K562 (cell line): ENCODE data around the gene SAMD11. TPM values are rescaled to one million over a fixed set of nuclear protein-coding genes. Genes with fewer than 3 reads are reported as not detected.

Experiments
- AFF4 ChIP-seq: sonication (generic); formaldehyde crosslinking; IDR thresholded peaks from 2 replicates; pipeline ENCODE4 v1.8.0; 2023; ENCODE audit warnings: mild to moderate bottlenecking, missing genetic modification reagents
- BACH1 ChIP-seq: fragments of 200-800 bp; sonication (Bioruptor generic); IDR thresholded peaks from 2 replicates; pipeline ENCODE4 v1.6.1; 2016; ENCODE audit warnings: missing genetic modification characterization, missing compliant biosample characterization
- KDM4B ChIP-seq, 2 experiments: fragments of 450-650 bp in 1 of 2; sonication (generic) in 1 of 2; IDR thresholded peaks; 2 replicates each; pipeline ENCODE4 v1.6.1; 2016 to 2017; ENCODE audit warnings: borderline replicate concordance in 2 of 2, antibody characterized with exemption in 1 of 2, low read depth in 1 of 2, mild to moderate bottlenecking in 1 of 2
- MXI1 ChIP-seq: IDR thresholded peaks from 2 replicates; pipeline ENCODE4 v1.6.1; 2011; ENCODE audit warnings: low read depth, mild to moderate bottlenecking, improper control_type of control experiment, low read length
- NFATC3 ChIP-seq: fragments of 450-650 bp; IDR thresholded peaks from 2 replicates; pipeline ENCODE4 v1.6.1; 2017; ENCODE audit warnings: mild to moderate bottlenecking
- PHTF2 ChIP-seq: fragments of 250-450 bp; sonication (Bioruptor Pico); IDR thresholded peaks from 2 replicates; pipeline ENCODE4 v1.5.0; 2021; ENCODE audit warnings: mild to moderate bottlenecking
- PML ChIP-seq: IDR thresholded peaks from 2 replicates; pipeline ENCODE4 v1.6.1; 2012; ENCODE audit warnings: low read length, inconsistent platforms
- SIN3B ChIP-seq: fragments of 450-650 bp; IDR thresholded peaks from 2 replicates; pipeline ENCODE4 v1.6.1; 2017; ENCODE audit warnings: low read depth, mild to moderate bottlenecking, moderate library complexity
- SP1 ChIP-seq: sonication (generic); formaldehyde crosslinking; IDR thresholded peaks from 2 replicates; pipeline ENCODE4 v1.8.1; 2022; ENCODE audit warnings: mild to moderate bottlenecking, missing genetic modification reagents
- SRSF3 ChIP-seq: fragments of 200-400 bp; formaldehyde crosslinking; IDR thresholded peaks from 2 replicates; pipeline ENCODE4 v1.6.1; 2016; ENCODE audit warnings: mild to moderate bottlenecking, low read length, moderate library complexity; ENCODE audit not compliant: insufficient read depth
- TAF15 ChIP-seq: fragments of 200-400 bp; formaldehyde crosslinking; IDR thresholded peaks from 2 replicates; pipeline ENCODE4 v1.6.1; 2017; ENCODE audit warnings: mild to moderate bottlenecking, low read depth, low read length, moderate library complexity
- TEAD1 ChIP-seq, 2 experiments: fragments of 450-650 bp in 1 of 2; sonication (generic) in 1 of 2; formaldehyde crosslinking; IDR thresholded peaks; 2 replicates each; pipeline versions ENCODE4 v1.4.0 to v1.8.0; 2020 to 2022; ENCODE audit warnings: mild to moderate bottlenecking in 2 of 2, missing genetic modification reagents in 1 of 2
- TSHZ1 ChIP-seq: fragments of 250-450 bp; sonication (Bioruptor Pico); IDR thresholded peaks from 2 replicates; pipeline ENCODE4 v1.4.0; 2020; ENCODE audit warnings: mild to moderate bottlenecking, moderate library complexity
- YY1 ChIP-seq, 3 experiments: IDR thresholded peaks; 2 replicates each; pipeline ENCODE4 v1.6.1; 2011; ENCODE audit warnings: low read length in 2 of 3, mild to moderate bottlenecking in 2 of 3, moderate library complexity in 2 of 3, borderline replicate concordance in 1 of 3, control low read depth in 1 of 3, low read depth in 1 of 3; ENCODE audit not compliant: insufficient read depth in 3 of 3, insufficient replicate concordance in 2 of 3, control insufficient read depth in 1 of 3, insufficient read length in 1 of 3; ENCODE audit errors: extremely low read depth in 1 of 3
- ZBTB1 ChIP-seq: sonication (generic); formaldehyde crosslinking; IDR thresholded peaks from 2 replicates; pipeline ENCODE4 v1.8.1; 2023; ENCODE audit warnings: missing genetic modification reagents, low read depth, mild to moderate bottlenecking, borderline replicate concordance
- ZBTB17 ChIP-seq: fragments of 450-650 bp; formaldehyde crosslinking; IDR thresholded peaks from 2 replicates; pipeline ENCODE4 v1.4.0; 2020; ENCODE audit warnings: mild to moderate bottlenecking
- ZNF12 ChIP-seq: sonication (generic); formaldehyde crosslinking; IDR thresholded peaks from 2 replicates; pipeline ENCODE4 v1.4.0; 2020; ENCODE audit warnings: mild to moderate bottlenecking, missing genetic modification reagents
- polyA plus RNA-seq, 8 experiments: library from polyadenylated mRNA; depleted of rRNA in 4 of 8; stranded (reverse) in 5 of 8; unstranded in 3 of 8; fragments of >200 nt; fragmentation: Nextera tagmentation in 2 of 8; fragmentation: Illumina TruSeq in 1 of 8; extraction: Ambion mirVana in 2 of 8; extraction: Trizol in 1 of 8; gene quantifications; 2 replicates each; pipeline versions ENCODE4 v1.2.1 to v1.2.3, GENCODE V29; 2011 to 2014; ENCODE audit warnings: inconsistent platforms in 1 of 8, missing spikeins in 1 of 8
- total RNA-seq, 7 experiments: library from RNA; depleted of rRNA in 6 of 7; stranded (reverse); fragments of >200 nt in 6 of 7; fragmentation: Illumina TruSeq in 2 of 7; extraction: Trizol in 2 of 7; gene quantifications; 2 replicates each; pipeline versions ENCODE4 v1.2.1 to v1.2.3, GENCODE V29; 2011 to 2021; ENCODE audit warnings: low replicate concordance in 1 of 7
- TF ChIP-seq, protein P1 (sequence below), 2 experiments: fragments of 450-650 bp; conservative IDR thresholded peaks; 2 replicates each; pipeline ENCODE4 v1.6.1; 2017; ENCODE audit warnings: mild to moderate bottlenecking in 2 of 2, moderate library complexity in 2 of 2

The SAMD11 gene
- total and polyA plus RNA-seq, 9 of the 15 experiments (the other 6 are each of a cell fraction or from before 2014, with no cell fraction given) = 0.07 to 0.82 (median 0.11) TPM; not detected in 2

DNA sequence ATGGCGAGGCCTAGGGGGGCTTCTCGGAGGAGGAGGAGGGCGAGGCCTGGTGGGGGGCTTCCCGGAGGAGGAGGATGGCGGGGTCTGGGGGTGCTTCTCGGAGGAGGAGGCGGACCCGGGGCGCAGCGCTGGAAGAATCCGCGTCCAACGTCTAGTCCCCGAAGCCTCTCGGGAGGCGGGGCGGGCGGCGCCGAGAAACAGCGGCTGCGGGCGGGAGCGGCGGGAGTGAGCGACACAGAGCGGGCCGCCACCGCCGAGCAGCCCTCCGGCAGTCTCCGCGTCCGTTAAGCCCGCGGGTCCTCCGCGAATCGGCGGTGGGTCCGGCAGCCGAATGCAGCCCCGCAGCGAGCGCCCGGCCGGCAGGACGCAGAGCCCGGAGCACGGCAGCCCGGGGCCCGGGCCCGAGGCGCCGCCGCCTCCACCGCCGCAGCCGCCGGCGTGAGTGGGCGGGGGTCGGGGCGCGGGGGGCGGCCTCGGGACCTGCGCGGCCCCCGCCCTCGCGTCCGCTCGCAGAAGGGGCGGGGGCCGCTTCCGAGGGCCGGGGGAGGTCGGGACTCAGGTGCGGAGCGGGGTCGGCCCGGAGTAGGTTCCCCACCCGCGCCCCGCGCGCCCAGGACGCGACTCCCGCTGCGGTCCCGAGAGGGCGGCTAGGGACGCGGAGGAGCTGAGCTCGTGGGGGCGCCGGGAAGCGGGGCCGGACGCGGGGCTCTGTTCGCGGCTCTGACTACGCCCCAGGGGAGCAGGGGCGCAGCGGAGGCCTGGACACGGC lies 36.8 kb downstream of the SAMD11 start, which contains the start of gene KLHL17 (continued):
- TF ChIP-seq ZBTB1 (CRISPR knock-in tag) (no peak; the same call in 1 of the 2 replicates), SP1 (0 out of 2 replicates have a peak, but pooled peaks have one; percentile 23), TAF15 (no peak), KDM4B (IDR thresholded peaks at IDR 0.05; ENCODE audit: borderline replicate concordance in 2 of 2, low read depth in 1 of 2) (no peak), TSHZ1 (CRISPR knock-in tag) (no peak), YY1 (IDR thresholded peaks at IDR 0.05; ENCODE audit: borderline replicate concordance in 1 of 3, control insufficient read depth in 1 of 3, extremely low read depth in 1 of 3, insufficient read depth in 3 of 3, insufficient read length in 1 of 3, insufficient replicate concordance in 2 of 3, low read depth in 1 of 3, low read length in 2 of 3) (peak in 2 of 3 experiments; percentile 50 to 52), SIN3B (peak; percentile 51; the same call in 1 of the 2 replicates), TEAD1 (CRISPR knock-in tag; IDR thresholded peaks at IDR 0.05) (no peak), PML (no peak), ZBTB17 (CRISPR knock-in tag) (no peak), AFF4 (CRISPR knock-in tag) (no peak), NFATC3 (no peak), PHTF2 (CRISPR knock-in tag) (no peak), BACH1 (no peak), MXI1 (no peak), ZNF12 (CRISPR knock-in tag) (no peak), SRSF3 (no peak)
- TF ChIP-seq, protein P1, sequence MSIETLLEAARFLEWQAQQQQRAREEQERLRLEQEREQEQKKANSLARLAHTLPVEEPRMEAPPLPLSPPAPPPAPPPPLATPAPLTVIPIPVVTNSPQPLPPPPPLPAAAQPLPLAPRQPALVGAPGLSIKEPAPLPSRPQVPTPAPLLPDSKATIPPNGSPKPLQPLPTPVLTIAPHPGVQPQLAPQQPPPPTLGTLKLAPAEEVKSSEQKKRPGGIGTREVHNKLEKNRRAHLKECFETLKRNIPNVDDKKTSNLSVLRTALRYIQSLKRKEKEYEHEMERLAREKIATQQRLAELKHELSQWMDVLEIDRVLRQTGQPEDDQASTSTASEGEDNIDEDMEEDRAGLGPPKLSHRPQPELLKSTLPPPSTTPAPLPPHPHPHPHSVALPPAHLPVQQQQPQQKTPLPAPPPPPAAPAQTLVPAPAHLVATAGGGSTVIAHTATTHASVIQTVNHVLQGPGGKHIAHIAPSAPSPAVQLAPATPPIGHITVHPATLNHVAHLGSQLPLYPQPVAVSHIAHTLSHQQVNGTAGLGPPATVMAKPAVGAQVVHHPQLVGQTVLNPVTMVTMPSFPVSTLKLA (conservative IDR thresholded peaks at IDR 0.05) = no peak
